Measurements from ENCODE around the gene TYK2.
"Not testable (repeated sequence)": the region's sequence is repeated elsewhere in the genome, so short reads cannot be mapped to it uniquely, and the experiment has no call there.

The TYK2 gene

DNA sequence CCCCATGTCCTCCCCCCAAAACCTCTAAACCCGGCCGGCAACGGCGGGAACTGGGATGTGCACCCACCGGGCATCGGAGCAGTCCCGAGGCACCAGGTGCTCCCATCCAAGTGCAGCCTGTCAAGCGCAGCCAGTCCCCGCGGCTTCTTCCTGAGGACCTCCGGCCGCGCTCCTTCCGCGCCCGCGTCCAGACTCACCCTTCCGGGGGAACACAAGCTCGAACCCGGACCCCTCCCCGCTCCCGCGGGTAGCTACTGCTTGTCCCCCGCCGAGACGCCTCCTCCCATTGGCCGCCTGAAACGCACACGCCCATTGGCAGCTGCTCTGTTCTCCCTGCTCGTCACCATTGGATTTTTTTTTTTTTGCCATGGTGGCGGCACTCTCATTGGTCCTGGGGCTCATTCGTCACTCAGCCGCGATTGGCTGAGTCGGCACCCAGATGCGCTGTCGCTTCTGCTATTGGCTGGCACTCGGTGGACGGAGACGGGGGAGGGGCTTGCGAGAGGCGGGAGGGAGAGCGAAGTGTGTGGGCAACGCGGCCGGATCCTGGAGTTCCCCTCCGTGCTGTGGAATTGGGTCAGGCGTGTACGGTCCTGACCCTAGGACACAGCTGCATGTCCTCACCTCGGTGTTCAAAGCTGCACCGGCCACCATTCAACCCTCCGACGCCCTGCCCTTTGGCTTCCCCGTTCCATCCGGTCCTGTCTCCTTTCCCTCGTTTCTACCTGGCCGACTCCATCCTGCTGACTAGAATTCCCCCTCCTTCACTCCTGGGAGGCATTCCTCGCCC is at the start of gene TYK2:
TSS of gene TYK2 (minus strand) at position 260 of the 790 bp plus-strand sequence. CDS start 2,166 bp downstream, outside the sequence.
- DNase-seq (ENCODE audit: low read depth), result peak; percentile 99

DNA sequence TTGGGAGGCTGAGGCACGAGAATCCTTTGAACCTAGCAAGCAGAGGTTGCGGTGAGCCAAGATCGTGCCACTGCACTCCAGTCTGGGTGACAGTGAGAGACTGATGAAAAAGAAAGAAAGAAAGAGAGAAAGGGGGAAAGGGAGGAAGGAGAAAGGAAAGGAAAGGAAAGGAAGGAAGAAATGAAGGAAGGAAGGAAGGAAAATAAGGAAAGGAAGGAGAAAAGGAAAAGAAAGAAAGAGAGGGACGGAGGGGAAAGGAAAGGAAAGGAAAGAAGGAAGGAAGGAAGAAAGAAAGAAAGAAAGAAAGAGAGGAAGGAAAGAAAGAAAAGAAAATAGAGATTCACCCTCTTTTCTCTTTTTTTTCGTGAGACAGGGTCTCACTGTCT is 48.6 kb upstream of the TYK2 start:
- no peak for DNase-seq (ENCODE audit: low read depth)

DNA sequence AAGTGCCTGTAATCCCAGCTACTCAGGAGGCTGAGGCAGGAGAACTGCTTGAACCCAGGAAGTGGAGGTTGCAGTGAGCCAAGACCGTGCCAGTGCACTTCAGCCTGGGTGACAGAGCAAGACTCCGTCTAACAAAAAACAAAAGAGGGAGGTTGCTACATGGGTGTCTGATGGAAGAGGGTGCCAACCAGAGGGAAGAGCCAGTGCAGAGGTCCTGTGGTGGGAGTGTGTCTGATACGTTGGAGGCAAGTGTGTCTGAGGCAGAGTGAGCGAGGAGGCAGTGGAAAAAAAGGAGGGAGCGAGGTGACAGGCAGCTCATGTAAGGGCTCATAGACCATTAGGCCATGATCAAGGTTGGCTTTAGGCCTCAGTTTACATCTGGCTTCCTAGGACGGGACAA is 46.8 kb upstream of the TYK2 start:
- no peak for DNase-seq (ENCODE audit: low read depth)

DNA sequence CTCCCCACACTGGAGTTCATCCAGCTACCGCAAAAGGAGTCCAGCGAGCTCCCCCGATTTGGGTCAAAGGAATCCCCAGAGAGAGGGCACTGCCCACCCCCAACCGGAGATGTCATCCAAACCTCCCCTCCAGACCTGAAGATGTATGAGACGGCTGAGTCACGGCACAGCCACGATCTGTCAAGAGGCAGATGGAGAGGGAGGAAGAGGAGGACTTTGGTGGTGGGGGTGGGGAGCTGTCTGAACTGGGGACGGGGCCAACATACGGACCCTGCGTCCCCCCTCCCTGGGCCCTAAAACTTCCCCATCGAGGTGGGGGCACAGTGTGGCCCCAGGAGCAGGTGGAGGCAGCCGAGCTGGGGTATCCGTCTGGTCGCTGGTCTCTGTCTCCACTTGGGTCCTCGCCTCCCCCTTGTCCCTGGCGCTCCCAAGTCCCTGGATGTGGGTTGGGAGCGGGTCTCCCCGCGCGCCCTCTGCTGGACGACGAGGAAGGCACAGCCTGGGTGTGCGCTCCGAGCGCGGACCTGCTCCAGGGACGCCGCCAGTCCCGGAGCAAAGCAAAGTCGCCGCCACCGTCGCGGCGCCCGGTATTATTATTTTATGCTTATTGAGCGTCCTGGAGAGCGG is 43.8 kb upstream of the TYK2 start:
- DNase-seq (ENCODE audit: low read depth), result peak; percentile 81

DNA sequence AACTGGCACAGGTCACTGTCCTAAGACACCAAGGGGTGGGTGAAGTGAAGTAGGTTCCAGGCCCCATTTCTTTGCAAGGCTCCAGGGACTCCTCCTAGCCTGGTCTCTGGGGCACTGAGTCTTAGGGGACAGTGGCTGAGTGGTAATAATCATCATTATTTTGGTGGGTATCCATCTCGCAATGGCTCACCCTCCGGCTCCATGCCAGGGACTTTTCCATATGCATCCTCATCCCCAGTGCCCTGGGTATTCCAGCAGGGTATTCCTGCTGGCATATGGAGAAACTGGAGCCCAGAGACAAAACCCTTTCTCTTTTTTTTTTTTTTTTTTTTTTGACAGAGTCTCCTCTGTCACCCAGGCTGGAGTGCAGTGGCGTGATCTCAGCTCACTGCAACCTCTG is 42.5 kb upstream of the TYK2 start:
- DNase-seq (ENCODE audit: low read depth), result no peak

DNA sequence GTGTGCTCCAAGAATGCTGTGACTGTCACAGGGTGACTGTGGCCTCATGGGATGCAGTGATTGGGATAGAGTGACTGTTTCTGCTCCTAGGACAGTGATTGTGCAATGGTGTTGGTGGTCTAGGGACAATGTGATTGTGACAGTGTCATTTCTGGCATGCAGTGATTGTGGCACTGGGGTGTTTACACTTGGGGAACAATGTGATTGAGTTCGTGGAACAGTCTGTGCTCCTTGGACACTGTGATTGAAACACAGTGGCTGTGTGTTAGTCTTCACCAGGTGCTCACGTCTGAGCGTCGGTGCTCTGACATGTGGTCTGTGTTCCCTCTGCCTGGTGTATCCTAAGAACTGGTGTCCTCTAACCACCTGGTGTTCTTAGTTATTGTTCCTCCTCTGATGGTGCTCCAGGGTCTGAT is 41.7 kb upstream of the TYK2 start:
- no peak for DNase-seq (ENCODE audit: low read depth)

DNA sequence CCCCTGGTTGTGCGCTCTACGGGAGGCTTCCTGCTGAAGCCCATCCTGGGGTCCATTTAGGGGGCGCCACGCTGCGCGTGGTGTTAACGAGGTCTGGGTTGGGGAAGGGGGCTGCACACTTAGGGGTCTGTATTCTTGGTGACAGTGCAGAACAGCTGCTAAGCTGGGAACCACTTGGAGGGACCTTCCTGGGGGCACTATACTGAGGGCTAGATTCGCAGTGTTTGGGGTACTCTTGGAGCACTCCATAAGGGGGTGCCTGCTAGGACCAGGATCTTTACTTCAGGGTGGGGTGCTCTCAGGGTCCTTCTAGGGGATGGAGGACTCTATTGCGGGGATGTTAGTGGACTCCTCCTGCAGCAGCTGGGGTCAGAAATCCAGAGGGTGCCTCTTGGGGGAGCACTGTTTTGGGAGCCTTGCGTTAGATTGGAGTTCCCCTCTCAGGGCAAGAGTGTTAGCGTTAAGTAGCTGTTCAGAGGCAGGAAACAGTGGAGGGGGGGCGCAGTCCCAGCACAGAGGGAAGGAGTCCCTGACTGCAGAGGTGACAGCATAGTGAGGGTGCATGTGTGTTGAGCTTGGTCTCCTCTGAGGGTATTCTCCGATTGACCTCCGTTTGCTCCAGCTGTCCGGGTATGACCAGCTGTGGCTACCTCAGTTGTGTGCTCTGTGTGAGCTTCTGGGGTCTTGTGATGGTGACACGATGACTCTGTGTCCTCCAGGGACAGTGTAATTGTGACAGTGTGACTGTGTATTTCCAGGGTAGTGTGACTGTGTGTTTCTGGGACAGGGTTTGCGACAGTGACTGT is 41.1 kb upstream of the TYK2 start:
- no peak for DNase-seq (ENCODE audit: low read depth)

DNA sequence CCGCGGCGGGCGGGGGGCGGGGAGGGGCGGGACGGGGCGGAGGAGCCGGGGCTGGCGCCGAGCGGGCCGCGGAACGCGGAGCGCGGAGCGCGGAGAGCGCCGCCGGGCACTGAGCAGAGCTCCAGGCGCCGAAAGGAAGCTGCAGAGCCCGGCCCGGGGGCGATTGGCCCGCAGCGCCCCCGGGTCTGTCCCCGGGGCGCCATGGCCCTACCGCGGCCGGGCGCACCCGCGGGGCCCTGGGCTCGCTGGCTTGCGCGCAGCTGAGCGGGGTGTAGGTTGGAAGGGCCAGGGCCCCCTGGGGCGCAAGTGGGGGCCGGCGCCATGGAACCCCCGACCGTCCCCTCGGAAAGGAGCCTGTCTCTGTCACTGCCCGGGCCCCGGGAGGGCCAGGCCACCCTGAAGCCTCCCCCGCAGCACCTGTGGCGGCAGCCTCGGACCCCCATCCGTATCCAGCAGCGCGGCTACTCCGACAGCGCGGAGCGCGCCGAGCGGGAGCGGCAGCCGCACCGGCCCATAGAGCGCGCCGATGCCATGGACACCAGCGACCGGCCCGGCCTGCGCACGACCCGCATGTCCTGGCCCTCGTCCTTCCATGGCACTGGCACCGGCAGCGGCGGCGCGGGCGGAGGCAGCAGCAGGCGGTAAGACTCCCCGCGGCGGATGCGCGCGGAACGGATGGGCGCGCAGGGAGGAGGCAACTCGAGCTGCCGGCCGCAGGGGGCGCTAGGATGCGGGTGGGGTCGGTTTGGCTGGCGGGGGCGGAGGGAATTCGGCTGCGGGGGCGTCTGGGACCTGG is 40.3 kb upstream of the TYK2 start, which contains the start of gene PDE4A:
TSS of gene PDE4A (plus strand) at position 95 of the 796 bp plus-strand sequence. CDS start at position 322, 227 bp downstream.
- DNase-seq (ENCODE audit: low read depth), result peak; percentile 60

DNA sequence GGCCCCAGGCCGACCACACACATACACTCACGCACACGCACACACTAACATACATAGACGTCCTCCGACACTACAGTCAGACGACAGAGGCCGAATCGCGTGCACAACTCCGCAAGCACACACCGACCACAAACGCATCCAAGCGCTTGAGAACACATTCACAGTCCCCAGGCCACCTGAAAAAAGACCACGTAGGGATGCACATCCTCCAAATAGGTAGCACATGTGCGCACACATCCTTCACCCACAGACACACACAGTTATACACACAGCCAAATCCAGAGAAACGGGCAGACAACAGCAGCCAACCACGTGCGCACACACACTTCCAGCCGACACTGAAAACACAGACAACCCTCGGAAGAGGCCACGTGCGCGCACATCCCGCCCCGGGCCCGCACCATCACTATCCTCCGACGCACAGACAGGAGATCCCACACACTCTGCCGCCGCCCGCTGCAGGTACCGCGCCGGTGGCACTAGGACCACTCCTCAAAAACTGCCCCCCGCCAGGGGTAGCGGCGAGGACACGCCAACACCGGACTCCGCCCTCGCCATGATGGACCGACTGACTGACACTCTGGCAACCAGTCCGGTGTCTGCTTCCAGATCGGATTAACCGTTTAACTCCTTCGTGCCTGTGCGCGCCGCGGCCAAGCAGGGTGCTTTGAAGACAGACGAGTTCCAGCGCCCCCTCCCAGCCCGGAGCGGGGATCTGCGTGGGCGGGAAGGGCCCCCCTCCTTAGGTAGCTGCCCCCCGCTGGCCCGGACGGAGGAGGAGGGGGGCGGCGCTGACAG is 39.5 kb upstream of the TYK2 start:
- peak; percentile 65 for DNase-seq (ENCODE audit: low read depth)

- peak; percentile 49 for DNase-seq (ENCODE audit: low read depth)
These were observed 38.9 kb upstream of the TYK2 start for GRCh38 chr19:10419200-10419645.

GRCh38 chr19:10418485-10419199 is 38.3 kb upstream of the TYK2 start:
- DNase-seq (ENCODE audit: low read depth), result peak; percentile 13

DNA sequence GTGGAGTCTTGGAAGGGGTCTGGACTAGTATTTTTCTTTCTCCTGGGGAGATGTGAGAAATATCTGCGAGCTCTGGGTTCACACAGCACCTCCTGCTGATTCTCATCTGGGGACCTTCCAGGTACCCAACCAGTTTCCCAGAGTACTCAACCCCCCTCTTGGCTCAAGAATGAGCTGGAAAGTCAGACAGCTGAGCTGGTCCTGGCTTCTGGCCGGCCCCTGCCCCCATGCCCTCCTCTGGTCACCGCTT is 37.8 kb upstream of the TYK2 start:
- no peak for DNase-seq (ENCODE audit: low read depth)

- peak; percentile 32 for DNase-seq (ENCODE audit: low read depth)
These were observed 37.3 kb upstream of the TYK2 start for GRCh38 chr19:10417541-10418234.

- peak; percentile 91 for DNase-seq (ENCODE audit: low read depth)
These were observed 36.2 kb upstream of the TYK2 start for GRCh38 chr19:10416380-10417257.

- DNase-seq (ENCODE audit: low read depth), result no peak
These were observed 35.7 kb upstream of the TYK2 start for GRCh38 chr19:10416083-10416379.

GRCh38 chr19:10412257-10412977 is 32.0 kb upstream of the TYK2 start:
- no peak for DNase-seq (ENCODE audit: low read depth)

DNA sequence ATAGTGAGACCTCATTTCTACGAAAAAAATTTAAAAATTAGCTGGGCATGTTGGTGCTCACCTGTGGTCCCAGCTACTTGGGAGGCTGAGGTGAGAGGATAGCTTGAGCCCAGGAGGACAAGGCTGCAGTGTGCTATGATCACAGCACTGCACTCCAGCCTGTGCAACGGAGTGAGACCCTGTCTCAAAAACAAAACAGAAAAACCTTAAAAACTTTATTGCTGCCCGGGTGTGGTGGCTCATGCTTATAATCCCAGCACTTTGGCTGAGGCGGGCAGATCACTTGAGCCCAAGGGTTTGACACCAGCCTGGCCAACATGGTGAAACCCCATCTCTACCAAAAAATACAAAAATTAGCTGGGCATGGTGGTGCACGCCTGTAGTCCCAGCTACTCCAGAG is 30.9 kb upstream of the TYK2 start:
- DNase-seq (ENCODE audit: low read depth), result not testable (repeated sequence)

GRCh38 chr19:10408511-10409283 is 28.3 kb upstream of the TYK2 start:
- DNase-seq (ENCODE audit: low read depth), result no peak
